ENCODE measurements around the gene ATG10. TPM values are rescaled to one million over a fixed set of nuclear protein-coding genes. Genes with fewer than 3 reads are reported as not detected.
"Not testable (repeated sequence)": the region's sequence is repeated elsewhere in the genome, so short reads cannot be mapped to it uniquely, and the experiment has no call there.

The ATG10 gene
- total RNA-seq, 1 donor from 2014 or later, result 8.6 TPM

DNA sequence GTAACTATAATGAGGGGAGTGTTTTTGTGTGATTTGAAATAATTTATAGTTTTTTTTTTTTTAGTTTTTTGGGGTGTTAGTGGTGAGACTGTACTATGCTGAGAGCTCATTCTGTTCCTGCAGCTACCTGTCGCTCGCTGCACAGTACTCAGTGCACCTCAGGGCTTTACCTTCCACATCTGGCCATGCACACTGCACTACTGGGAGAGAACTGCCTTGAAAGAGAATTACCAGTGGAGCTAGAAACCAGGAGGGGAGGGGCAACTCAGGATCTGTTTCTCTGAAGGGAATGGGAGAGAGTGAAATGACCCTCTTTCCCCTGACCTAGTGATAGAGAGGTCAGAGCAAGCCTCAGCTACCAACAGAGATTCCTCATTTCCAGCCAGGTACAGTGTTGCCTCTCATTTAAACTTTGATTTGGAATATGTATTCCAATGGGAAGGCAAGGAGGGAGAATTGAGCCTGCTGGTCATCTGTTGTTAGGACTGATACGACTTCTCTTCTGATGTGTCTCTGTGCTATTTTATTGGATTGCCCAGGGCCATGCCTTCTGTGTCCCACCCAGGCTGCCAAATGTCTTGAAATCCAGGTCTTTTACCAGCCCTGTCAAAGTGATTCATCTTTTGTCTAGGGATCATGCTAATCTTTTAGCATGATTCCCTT, 8.9 kb downstream of the ATG10 start:
- FAIRE-seq (no peak), DNase-seq (ENCODE audit: low spot score in 2 of 2) (no peak)

DNA sequence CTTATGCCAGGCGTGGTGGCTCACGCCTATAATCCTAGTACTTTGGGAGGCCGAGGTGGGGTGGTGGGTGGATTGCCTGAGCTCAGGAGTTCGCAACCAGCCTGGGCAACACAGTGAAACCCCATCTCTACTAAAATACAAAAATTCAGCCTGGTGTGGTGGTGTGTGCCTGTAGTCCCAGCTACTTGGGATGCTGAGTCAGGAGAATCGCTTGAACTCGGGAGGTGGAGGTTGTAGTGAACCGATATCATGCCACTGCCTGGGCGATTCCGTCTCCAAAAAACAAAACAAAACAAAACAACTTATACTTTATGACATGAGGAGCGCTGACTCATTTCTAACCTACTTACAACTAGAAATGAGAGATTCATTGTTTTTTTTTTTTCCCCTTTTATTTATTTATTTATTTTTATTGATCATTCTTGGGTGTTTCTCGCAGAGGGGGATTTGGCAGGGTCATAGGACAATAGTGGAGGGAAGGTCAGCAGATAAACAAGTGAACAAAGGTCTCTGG, 10.4 kb downstream of the ATG10 start:
- not testable (repeated sequence) for FAIRE-seq; DNase-seq (ENCODE audit: low spot score in 2 of 2)

- not testable (repeated sequence) for DNase-seq (ENCODE audit: low spot score in 2 of 2); FAIRE-seq
Observed at GRCh38 chr5:81983148-81983547, 11.3 kb downstream of the ATG10 start.

DNA sequence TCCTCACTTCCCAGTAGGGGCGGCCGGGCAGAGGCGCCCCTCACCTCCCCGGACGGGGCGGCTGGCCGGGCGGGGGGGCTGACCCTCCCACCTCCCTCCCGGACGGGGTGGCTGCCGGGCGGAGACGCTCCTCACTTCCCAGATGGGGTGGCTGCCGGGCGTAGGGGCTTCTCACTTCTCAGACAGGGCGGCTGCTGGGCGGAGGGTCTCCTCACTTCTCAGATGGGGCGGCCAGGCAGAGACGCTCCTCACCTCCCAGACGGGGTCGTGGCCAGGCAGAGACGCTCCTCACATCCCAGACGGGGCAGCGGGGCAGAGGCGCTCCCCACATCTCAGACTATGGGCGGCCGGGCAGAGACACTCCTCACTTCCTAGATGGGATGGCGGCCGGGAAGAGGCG, 11.7 kb downstream of the ATG10 start:
- DNase-seq (ENCODE audit: low spot score in 2 of 2); FAIRE-seq: not testable (repeated sequence)

DNA sequence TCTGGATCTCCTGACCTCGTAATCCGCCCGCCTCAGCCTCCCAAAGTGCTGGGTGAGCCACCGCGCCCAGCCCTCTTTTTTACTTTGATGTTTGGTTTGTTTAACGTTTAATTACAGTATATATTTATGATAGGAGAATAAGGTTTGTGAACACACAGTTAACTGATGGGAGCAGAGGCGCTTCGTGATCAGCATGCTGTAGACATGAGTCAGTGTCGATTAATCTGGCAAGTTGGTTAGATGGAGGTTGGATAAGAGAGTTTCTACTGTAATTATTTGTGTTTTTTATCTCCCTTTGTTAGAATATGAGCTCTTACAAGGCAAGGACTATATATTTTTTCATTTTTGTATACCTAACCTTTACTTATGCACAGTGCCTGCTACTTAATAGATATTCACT, 14.3 kb downstream of the ATG10 start:
- FAIRE-seq (no peak), DNase-seq (ENCODE audit: low spot score in 2 of 2) (no peak)

DNA sequence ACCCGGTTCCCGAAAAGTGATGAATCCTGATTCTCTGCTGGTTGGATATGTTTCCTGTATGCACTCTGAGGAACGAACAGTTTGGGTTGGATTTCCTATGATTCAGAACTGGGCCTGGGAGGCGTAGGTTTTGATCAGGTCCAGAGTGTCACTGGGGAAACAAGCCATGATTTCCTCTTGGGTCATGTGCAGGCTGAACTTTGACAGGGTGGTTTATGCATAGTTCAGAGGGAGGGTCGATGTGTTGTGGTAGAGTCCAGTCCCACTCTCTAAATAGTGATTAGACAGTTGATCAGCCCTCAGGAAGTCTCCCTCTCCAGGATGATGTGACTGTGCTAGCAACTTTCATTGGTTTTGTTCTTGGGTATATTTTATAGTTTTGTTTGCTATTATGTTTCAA, 17.4 kb downstream of the ATG10 start:
- DNase-seq (ENCODE audit: low spot score in 2 of 2) (no peak), FAIRE-seq (no peak)

DNA sequence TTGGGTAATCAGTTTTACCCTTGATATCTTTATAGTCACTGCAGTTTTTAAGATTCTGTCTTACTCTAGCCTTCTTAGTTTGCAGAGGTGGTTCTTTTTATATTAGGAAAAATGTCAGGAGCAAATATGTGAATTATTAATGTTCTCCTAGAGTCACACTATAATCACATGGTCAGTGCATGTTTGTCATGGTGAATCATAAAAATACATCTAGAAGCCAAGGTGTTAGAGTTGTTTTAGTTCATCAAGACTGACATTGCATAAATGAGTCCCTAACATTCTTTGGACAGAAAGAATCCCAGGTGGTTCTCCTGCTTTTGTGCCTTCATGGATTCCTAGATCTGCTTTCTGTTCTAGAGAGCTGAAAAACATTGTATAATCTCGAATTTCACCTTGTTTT, 22.9 kb downstream of the ATG10 start:
- FAIRE-seq (no peak), DNase-seq (ENCODE audit: low spot score in 2 of 2) (no peak)

DNA sequence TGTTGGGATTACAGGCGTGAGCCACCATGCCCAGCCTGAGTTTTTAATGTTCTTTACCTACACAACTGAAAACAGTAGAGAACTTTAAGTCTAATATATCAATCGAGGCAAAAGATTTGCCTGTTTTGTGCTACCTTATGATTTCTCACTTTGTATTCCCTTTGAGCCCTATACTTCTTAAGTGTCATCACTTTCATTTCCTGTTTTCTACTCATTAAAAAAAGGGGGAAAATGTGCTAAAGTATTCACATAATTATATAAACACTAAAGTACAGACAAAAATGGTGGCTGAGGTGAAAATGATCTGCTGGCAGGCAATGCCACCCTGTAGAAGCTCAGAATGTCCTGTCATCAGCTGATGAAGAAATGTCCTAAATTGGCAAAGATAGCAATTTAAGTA, 23.6 kb downstream of the ATG10 start:
- DNase-seq (ENCODE audit: low spot score in 2 of 2), result no peak
- no peak for FAIRE-seq

GRCh38 chr5:82004511-82004910, 32.7 kb downstream of the ATG10 start:
- DNase-seq (ENCODE audit: low spot score in 2 of 2) (no peak), FAIRE-seq (no peak)

- DNase-seq (ENCODE audit: low spot score in 2 of 2); FAIRE-seq: not testable (repeated sequence)
Observed at GRCh38 chr5:82009869-82010268, 38.0 kb downstream of the ATG10 start.

GRCh38 chr5:82010696-82011095, 38.9 kb downstream of the ATG10 start:
- no peak for FAIRE-seq
- no peak for DNase-seq (ENCODE audit: low spot score in 2 of 2)

GRCh38 chr5:82011761-82012160, 39.9 kb downstream of the ATG10 start:
- FAIRE-seq, result no peak
- DNase-seq (ENCODE audit: low spot score in 2 of 2), result no peak

GRCh38 chr5:82014644-82015043, 42.8 kb downstream of the ATG10 start:
- FAIRE-seq; DNase-seq (ENCODE audit: low spot score in 2 of 2): not testable (repeated sequence)

- FAIRE-seq (no peak), DNase-seq (ENCODE audit: low spot score in 2 of 2) (no peak)
Observed at GRCh38 chr5:82018462-82018861, 46.6 kb downstream of the ATG10 start.

GRCh38 chr5:82019342-82020138, 47.7 kb downstream of the ATG10 start:
- FAIRE-seq (no peak), DNase-seq (ENCODE audit: low spot score in 2 of 2) (no peak)

GRCh38 chr5:82022499-82022898, 50.7 kb downstream of the ATG10 start:
- DNase-seq (ENCODE audit: low spot score in 2 of 2) (no peak), FAIRE-seq (no peak)

GRCh38 chr5:82023644-82024043, 51.8 kb downstream of the ATG10 start:
- no peak for DNase-seq (ENCODE audit: low spot score in 2 of 2)
- FAIRE-seq, result no peak

DNA sequence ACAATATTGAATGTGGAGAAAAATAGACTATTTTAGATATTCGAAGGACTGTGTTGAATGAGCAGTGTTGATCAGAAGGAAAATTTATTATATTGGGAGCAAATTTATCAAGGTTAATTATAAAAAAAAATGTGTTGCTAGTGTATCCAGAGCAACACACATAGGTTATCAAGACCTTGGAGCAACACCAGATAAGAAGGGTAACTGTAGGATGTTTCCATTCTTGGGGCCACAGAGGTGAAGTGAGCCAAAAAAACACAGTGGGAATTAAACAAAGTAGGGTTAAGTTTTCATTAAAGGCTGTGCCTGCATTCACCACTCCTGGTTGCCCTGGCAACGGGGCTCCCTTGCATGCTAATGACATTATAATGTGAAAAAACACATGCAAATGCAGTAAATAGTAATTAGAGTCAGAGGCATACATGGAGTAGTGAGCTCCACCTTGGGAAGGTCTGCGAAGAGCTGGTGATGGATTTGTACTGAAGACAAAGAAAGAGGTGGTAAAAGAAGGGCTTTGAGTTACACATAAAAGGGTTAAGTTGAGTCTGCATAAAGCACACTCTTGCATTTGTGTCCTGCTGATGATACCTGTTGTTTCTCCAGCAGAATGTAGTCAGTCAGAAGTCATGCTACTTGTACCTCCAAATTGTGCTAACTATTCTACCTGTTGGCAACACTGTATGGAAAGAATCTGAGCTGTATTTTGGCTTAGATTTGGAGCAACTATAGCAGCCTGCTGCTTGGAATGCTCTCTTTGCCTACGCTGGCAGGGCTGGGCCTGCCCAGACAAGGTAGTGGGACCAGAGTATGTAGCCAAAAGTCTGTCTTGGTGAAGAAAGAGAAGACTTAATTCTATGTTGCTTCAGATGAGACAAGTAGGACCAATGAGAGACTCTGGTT, 59.6 kb downstream of the ATG10 start:
- no peak for DNase-seq (ENCODE audit: low spot score in 2 of 2)
- FAIRE-seq, result no peak

DNA sequence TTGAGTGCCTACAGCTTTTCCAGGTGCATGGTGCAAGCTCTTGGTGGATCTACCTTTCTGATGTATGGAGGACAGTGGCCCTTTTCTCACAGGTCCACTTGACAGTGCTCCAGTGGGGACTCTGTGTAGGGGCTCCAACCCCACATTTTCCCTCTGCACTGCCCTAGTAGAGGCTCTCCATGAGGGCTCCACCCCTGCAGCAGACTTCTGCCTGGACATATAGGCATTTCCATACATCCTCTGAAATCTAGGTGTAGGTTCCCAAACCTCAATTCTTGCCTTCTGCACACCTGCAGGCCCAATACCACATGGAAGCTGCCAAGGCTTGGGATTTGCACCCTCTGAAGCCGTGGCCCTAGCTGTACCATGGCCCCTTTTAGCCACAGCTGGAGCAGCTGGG, 71.1 kb downstream of the ATG10 start:
- not testable (repeated sequence) for FAIRE-seq; DNase-seq (ENCODE audit: low spot score in 2 of 2)

DNA sequence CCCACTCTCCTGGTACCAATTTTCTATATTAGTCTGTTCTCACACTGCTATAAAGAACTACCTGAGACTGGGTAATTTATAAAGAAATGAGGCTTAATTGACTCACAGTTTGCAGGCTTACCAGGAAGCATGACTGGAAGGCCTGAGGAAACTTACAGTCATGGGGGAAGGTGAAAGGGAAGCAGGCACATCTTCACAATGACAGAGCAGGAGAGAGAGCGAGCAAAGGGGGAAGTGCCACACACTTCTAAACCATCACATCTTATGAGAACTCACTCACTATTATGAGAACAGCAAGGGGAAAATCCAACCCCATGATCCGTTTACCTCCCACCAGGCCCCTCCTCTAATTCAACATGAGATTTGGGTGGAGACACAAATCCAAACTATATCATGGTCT, 72.2 kb downstream of the ATG10 start:
- FAIRE-seq, result no peak
- DNase-seq (ENCODE audit: low spot score in 2 of 2), result no peak
